Skin epidermis (tissue), 12 donors: ENCODE measurements around the gene VN1R2.
"Not testable (repeated sequence)": the region's sequence is repeated elsewhere in the genome, so short reads cannot be mapped to it uniquely, and the experiment has no call there.

ENCODE experiments used
- H3K27ac ChIP-seq, 21 experiments: fragments of 200-600 bp; sonication (generic) in 11 of 21; one replicate each; pipeline ENCODE4 v1.5.0; 2020; ENCODE audit warnings: mild to moderate bottlenecking in 3 of 21, inconsistent platforms in 2 of 21, moderate library complexity in 2 of 21
- H3K4me3 ChIP-seq, 7 experiments: fragments of 200-600 bp; sonication (generic) in 2 of 7; one replicate each; pipeline ENCODE4 v1.5.0; 2020; ENCODE audit warnings: inconsistent platforms in 2 of 7, mild to moderate bottlenecking in 2 of 7, moderate library complexity in 1 of 7

Gene VN1R2, protein sequence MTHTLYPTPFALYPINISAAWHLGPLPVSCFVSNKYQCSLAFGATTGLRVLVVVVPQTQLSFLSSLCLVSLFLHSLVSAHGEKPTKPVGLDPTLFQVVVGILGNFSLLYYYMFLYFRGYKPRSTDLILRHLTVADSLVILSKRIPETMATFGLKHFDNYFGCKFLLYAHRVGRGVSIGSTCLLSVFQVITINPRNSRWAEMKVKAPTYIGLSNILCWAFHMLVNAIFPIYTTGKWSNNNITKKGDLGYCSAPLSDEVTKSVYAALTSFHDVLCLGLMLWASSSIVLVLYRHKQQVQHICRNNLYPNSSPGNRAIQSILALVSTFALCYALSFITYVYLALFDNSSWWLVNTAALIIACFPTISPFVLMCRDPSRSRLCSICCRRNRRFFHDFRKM

DNA sequence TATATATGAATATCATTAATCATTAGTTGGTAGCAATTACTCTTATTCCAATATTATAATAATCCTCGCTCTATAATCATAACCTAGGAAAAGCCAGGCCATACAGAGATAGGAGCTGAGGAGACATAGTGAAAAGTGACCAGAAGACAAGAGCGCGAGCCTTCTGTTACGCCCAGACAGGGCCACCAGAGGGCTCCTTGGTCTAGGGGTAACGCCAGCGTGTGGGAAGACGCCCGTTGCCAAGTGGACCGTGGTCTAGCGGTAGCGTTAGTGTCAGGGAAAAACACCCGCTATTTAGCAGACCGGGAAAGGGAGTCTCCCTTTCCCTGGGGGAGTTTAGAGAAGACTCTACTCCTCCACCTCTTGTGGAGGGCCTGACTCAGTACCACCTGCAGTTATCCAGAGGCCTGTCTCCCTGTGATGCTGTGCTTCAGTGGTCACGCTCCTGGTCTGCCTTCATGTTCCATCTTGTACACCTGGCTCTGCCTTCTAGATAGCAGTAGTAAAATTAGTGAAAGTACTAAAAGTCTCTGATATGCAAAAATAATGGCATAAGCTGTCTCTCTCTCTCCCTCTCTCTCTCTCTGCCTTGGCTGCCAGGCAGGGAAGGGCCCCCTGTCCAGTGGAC lies at the start of gene VN1R2:
VN1R2 (plus strand) TSS at position 578 of the 628 bp plus-strand sequence. CDS start 84 bp downstream, outside the sequence.
- H3K27ac ChIP-seq, H3K4me3 ChIP-seq: not testable (repeated sequence)

DNA sequence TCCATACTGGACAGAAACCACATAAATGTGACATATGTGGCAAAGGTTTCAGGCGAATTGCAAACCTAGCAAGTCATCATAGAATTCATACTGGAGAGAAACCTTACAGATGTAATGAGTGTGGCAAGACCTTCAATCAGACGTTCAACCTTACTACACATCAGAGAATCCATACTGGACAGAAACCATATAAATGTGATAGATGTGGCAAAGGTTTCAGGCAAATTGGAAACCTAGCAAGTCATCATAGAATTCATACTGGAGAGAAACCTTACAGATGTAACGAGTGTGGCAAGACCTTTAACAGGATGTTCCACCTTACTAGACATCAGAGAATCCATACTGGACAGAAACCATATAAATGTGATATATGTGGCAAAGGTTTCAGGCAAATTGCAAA lies 46.5 kb upstream of the VN1R2 start:
- not testable (repeated sequence) for H3K4me3 ChIP-seq, H3K27ac ChIP-seq

DNA sequence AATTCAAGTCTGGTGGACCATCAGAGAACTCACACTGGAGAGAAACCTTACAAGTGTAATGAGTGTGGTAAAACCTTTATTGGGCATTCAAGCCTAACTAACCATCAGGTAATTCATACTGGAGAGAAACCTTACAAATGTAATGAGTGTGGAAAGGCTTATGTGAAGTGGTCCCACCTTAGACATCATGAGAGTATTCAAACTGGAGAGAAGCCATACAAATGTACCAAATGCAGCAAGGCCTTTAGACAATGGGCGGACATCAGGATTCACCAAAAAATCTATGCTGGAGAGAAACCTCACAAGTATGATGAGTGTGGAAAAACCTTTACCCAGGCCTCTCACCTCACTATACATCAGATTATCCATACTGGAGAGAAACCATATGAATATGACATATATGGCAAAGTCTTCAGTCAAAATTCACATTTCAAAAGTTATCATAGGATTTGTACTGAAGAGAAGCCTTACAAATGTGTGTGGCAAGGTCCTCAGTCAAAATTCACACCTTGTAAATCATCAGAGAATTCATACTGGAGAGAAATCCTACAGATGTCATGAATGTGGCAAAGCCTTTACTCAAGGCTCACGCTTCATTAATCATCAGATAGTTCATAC lies 45.3 kb upstream of the VN1R2 start:
- no peak overlapping the region for H3K4me3 ChIP-seq
- H3K27ac ChIP-seq = no peak overlapping the region

DNA sequence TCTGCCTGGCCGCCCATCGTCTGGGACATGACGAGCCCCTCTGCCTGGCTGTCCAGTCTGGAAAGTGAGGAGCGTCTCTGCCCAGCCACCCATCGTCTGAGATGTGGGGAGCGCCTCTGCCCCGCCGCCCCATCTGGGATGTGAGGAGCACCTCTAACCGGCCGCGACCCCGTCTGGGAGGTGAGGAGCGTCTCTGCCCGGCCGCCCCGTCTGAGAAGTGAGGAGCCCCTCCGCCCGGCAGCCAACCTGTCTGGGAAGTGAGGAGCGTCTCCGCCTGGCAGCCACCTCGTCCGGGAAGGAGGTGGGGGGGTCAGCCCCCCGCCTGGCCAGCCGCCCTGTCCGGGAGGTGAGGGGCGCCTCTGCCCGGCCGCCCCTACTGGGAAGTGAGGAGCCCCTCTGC lies 35.4 kb upstream of the VN1R2 start:
- not testable (repeated sequence) for H3K27ac ChIP-seq, H3K4me3 ChIP-seq

DNA sequence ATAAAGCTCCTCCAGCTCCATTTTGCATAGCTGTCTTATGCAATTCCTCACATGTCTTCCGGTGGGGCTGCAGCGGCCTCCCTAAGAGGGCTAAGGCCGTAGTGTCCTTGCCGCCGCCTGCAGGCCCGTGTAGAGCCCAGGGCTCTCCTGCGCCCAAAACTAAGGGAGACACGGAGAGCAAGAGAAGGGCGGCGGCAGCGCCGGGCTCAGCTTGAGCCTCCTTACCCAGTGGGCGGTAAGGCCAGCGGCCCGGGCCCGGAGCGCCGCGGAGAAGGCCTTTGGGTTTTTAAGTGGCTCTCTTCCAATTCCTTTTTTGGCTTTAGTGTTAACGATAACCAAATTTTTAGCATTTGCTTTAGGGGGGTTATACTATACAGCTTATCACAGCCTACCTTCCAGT lies 33.5 kb upstream of the VN1R2 start:
- H3K27ac ChIP-seq = no peak overlapping the region

DNA sequence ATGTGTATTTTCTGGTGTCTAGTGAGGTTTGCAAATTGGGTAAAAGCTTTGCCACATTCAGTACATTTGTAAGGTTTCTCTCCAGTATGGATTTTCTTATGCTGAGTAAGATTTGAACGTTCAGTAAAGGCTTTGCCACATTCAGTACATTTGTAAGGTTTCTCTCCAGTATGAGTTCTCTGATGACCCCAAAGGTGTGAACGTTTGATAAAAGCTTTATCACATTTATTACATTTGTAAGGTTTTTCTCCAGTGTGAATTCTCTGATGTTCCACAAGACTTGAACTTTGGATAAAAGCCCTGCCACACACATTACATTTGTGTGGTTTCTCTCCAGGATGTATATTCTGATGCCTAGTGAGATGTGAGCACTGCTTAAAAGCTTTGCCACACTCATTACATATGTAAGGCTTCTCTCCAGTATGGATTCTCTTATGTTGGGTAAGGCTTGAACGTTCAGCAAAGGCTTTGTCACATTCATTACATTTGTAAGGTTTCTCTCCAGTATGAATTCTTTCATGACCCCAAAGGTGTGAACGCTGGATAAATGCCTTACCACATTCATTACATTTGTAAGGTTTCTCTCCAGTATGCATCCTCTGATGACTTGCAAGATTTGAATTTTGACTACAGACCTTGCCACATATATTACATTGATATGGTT lies 20.8 kb upstream of the VN1R2 start:
- H3K4me3 ChIP-seq = no peak overlapping the region

More for the DNA sequence above, 33.5 kb upstream of the VN1R2 start:
- no peak overlapping the region for H3K4me3 ChIP-seq

DNA sequence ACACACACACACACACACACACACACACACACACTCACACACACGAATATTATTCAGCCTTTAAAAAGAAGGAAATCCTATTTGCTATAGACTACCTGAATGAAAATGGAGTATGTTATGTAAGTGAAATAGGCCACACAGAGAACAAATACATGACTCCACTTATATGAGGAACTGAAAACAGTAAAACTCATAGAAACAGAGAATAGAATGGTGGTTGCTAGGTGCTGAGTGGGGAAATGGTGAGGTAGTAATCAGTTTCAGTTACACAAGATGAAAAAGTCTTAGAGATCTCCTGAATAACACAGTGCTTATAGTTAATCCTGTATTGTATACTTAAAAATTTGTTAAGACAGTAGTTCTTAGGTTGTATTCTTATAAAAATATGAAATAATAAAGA lies 11.6 kb upstream of the VN1R2 start:
- Histone ChIP-seq H3K27ac (no peak overlapping the region), H3K4me3 (no peak overlapping the region)

More for the DNA sequence above, 20.8 kb upstream of the VN1R2 start:
- H3K27ac ChIP-seq = no peak overlapping the region

DNA sequence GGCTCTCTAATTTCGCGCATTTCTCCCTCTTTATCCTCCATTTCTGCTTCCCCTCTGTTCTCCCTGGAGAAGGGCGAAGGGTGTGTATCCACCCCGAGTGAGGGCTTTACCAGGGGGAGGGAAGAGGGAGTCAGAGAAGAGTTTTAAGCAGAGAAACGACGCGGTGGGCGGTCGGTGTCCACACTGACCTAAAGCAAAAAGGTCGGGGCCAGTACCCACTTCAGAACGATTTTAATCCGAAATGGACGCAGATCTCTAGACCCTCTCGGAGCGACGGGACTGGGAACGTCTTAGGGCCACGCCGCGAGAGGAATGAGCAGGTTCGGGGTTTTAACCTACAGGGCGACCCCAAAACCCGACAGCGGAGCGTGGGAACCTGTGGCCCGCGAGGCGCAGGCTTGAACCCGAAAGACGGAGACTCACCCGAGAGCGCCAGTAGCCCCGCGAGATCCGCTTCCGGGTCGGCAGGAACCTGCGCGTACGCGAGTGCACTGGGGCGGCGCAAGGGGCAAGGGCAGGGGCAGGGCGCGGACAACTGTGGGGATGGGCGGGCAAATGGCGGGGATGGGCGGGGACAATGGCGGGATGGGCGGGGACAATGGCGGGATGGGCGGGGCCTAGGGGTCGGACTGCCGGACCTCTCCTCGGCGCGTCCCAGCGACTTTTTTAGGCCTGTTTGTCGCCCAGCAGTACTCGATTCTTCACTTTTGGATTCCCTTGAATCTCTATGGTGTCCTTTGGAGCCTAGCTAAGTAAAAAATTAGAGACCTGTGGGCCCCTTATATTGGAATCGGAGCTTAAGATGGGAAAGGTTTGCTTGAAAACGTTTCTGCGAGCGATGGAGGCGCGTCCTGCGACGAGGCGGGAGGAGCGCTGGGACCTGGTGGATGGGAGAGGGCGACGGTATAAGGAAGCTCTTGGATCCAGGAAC lies 3.4 kb upstream of the VN1R2 start, which contains the start of gene ZNF677:
ZNF677 (minus strand) TSS at position 463 of the 931 bp plus-strand sequence. CDS start 3,323 bp downstream, outside the sequence.
- Histone ChIP-seq H3K4me3 (peak within 1 kb of the TSS; percentile 25 to 79 (median 51)), H3K27ac (peak within 1 kb of the TSS in 17 of 21 experiments; percentile 8 to 88 (median 67))

DNA sequence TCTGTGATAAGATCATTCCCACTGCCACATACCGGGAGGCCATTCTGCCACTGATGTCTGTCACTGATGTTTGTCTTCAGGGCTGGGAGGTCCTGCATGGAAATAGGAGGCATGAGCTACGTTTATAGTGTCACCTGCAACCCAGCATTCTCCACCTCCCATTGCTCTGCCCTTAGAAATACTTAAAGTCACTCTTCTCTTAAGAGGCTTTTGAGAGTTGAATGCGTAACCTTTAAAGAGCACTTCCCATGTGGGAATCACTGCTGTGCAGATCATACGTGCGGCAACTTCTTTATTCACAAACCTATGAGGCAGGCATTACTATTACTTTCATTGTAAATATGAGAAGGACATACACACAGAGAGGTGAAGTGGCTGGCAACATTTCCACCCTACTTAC lies 9.5 kb downstream of the VN1R2 start, which contains the start of gene VN1R4:
VN1R4 (minus strand) TSS at position 101 of the 400 bp plus-strand sequence; CDS start at position 43, 58 bp downstream.
- not testable (repeated sequence) for H3K4me3 ChIP-seq, H3K27ac ChIP-seq

DNA sequence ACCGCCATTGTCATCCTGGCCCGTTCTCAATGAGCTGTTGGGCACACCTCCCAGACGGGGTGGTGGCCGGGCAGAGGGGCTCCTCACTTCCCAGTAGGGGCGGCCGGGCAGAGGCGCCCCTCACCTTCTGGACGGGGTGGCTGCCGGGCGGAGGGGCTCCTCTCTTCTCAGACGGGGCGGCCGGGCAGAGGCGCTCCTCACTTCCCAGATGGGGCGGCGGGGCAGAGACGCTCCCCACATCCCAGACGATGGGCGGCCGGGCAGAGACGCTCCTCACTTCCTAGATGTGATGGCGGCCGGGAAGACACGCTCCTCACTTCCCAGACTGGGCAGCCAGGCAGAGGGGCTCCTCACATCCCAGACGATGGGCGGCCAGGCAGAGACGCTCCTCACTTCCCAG lies 11.8 kb downstream of the VN1R2 start:
- not testable (repeated sequence) for H3K27ac ChIP-seq, H3K4me3 ChIP-seq

DNA sequence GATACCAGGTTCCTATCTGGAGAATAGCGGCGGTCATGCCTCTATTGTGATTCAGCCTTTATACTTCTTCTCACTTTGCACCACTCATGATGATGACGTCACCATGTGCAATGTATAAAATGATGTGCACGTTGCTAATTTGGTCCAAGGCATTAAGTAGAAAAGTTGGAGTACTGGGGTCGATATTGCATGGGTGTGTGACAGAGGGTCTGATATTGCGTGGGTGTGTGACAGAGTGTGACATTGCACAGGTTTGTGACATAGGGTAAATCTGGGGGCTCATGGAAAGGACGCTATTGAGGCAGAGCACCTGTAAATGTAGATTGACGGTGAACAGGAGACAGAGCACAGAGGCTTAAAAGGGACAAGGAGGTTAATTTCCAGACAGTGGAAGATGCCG lies 14.0 kb downstream of the VN1R2 start:
- Histone ChIP-seq H3K27ac (no peak overlapping the region), H3K4me3 (no peak overlapping the region)

DNA sequence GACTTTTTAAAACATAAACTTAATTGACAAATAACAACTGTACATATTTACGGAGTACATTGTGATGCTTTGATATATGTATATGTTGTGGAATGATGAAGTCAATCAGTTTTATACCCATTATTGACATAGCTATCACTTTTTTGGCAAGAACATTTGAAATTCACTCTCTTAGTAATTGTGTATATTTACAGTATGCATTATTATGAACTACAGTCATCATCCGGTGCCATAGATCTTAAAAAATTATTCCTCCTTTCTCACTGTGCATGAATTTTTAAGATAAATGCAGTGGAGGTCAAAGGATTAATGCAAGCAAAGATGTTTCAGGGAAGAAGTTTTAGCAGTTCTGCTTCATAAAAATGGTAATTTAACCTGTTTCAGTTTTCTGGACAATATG lies 17.4 kb downstream of the VN1R2 start:
- Histone ChIP-seq H3K4me3 (no peak overlapping the region), H3K27ac (no peak overlapping the region)

DNA sequence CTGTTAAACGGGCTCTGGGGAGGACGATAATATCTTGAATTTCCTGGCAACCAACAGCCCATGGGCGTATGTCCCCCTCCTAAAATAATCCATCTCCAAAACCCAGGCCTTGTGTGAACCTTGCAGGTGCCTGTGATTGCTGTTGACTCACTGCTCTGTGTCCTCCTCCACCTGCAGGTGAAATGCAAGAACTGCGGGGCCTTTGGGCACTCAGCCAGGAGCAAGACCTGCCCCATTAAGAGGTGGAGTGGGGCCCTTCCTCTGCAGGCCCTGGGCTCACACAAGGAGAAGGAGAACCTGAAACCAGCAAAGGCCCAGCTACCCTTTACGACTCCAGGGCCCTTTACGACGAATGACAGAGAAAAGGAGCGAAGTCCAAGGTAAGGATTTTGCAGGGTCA lies 23.9 kb downstream of the VN1R2 start:
- not testable (repeated sequence) for H3K27ac ChIP-seq, H3K4me3 ChIP-seq

DNA sequence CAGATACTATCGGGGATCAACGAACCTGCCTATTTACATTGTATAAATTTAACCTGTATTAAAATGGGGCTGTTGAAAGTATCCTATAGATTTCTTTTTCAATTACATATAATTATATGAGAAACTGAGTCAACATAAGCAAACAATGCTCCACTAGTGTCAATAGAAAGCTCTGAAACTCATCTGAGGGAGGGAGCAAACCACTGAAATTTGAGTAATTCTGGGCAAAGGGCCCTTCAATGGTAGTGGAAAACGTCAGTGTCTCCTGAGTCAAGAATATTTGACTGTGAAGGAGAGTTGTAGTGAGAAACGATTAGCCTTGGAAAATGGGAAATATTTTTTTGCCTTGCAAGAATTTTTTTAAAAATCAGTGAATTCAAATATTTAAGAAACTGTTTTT lies 27.0 kb downstream of the VN1R2 start:
- H3K4me3 ChIP-seq = no peak overlapping the region
- no peak overlapping the region for H3K27ac ChIP-seq

DNA sequence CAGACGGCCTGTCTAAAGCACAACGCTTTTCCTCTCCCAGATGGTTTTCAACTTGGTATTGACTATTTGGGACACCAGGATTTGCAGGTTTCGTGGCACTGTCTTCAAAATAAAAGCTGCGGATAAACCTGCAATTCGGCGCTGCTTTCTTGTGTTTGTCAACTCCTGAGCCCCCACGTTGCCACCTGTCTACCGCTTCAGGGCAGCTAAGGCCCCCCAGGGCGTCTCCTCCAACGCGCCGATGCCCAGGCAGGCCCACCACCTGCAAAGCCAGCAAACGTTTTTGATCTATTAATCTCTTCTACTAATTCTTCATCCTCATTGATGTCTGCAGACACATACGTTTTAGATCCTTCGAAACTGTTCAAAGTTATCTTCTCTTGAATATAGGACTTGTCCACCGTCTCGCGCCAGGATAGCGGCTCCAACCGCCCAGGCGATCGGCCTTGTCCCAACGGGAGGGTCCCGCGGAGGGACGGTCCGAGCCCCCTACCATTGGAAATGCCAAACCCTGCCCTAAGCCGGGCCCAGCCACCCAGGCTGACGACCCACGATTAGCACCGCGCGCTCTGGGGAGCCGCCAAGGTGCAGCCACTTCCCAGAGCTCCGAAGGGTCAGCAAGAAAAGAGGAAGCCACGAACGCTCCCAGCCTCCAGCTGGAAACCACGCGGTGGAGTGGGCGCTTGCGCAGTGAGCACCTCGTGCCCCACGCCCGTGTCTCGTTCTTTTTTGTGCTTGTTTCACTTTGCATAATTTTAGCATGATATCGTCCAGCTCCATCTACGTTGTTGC lies 32.9 kb downstream of the VN1R2 start:
- Histone ChIP-seq H3K4me3 (no peak overlapping the region), H3K27ac (no peak overlapping the region)

DNA sequence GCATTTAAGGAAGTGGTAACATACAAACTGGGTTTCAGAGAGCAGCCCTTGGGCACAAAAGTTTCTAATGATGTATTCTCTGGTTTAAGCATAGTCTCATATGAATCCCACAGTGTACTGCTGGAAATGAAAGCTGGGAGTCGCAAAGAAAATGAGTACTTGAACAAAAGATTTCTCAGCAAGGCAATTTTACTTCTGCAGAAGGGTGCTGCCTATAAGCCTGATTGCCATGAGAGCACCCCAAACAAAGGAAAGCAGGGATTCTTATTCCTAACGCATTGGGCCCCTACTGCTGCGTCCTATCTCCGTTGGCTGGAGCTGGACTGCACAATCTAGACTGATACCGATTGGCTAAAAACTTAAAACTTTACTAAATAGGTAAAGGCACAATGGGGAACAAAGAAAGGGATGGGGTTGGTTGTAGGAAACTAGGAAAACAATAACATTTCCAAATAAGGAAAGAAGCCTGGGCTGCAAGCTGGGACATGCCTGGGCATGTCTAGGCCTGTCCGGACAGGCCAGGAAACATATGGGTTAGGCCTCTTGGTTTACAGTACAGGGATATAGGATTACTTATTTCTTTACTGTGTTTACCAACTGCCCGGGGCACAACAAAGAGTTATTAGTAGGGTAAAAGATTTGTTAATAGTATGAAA lies 36.8 kb downstream of the VN1R2 start:
- H3K4me3 ChIP-seq = no peak overlapping the region
- H3K27ac ChIP-seq = no peak overlapping the region

DNA sequence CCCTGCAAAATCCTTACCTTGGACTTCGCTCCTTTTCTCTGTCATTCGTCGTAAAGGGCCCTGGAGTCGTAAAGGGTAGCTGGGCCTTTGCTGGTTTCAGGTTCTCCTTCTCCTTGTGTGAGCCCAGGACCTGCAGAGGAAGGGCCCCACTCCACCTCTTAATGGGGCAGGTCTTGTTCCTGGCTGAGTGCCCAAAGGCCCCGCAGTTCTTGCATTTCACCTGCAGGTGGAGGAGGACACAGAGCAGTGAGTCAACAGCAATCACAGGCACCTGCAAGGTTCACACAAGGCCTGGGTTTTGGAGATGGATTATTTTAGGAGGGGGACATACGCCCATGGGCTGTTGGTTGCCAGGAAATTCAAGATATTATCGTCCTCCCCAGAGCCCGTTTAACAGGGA lies 43.2 kb downstream of the VN1R2 start:
- H3K27ac ChIP-seq, H3K4me3 ChIP-seq: not testable (repeated sequence)

DNA sequence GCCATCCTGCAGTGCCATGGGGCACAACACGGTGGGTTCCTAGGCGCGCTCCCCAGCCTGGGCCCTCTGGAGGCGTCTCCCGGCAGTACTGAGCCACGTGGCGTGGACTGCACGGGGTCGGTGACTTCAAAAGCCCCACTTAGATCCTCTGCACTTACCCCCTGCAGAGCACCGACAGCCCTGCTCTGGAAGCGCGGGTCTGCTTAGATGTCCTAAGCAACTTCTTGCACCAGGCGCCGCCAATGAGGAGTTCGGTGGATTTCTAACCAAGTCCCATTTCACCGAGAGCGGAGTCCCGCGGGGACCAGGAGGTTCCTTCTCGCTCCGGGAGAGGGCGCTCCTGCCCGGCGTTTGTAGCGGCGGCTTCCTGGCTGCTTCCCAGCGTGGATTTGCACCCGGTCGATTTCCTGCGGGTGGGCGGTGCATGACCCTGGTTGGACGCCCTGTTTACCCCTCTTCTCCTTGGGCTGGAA lies 50.3 kb downstream of the VN1R2 start:
- Histone ChIP-seq H3K27ac (no peak overlapping the region), H3K4me3 (no peak overlapping the region)
